GM18508 (cell line): ENCODE measurements around the gene PTPRK.
A peak's percentile ranks its signal among the peaks of the same experiment; 100 is the strongest.

Experiments used
- ATAC-seq: cut with Tn5 transposase; IDR thresholded peaks from one replicate; pipeline ENCODE4 v1.9.1; 2021; ENCODE audit warnings: moderate number of reproducible peaks; ENCODE audit not compliant: insufficient read depth, unreplicated experiment

The PTPRK gene

DNA sequence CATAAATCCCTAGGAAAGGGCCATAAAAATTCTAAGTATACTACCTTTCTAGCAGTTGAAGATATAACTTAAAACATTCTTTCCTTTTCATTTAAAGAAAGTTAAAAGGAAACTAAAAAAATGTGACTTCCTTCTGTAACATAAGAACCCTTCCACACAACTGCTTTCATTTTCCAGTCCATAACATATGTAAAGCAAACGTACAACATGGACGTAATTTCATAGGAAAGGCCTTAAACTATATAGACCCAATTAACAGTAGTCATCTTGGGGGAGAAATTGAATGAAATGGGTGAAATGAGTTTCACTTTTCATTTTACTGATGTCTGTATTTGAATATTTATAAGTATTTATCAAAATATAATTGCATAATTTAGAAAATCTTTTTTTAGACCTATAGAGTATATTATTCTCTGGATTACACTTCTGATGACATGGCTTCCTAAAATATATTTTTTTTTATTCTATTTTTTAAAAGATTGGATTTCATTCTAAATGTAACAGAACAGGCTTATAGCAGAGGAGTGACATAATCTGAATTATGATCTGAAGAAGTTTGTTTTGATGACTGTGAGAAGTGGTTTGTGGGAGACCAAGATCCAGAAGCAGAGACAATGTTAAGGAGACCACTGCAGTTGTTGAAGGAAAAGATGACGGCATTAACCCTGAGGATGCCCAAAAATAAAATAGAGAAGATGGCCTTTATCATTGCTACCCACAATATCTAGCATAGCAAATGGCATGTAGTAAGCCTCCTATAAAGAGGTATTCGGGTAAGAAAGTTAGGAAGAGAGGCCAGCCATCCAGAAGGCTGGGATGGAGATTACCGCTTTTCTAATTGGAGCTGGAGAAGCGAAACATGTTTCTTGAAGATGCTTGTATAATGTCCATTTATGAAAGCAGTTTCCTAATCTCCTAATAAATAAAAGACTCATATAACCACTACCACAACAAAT, 260.4 kb downstream of the PTPRK start:
- ATAC-seq, result peak; percentile 24

GRCh38 chr6:128259029-128259724, 261.2 kb downstream of the PTPRK start:
- ATAC-seq, result peak; percentile 96

GRCh38 chr6:128256095-128256494, 264.3 kb downstream of the PTPRK start:
- no peak for ATAC-seq

- ATAC-seq, result peak; percentile 35
Observed at GRCh38 chr6:128252341-128253176, 267.8 kb downstream of the PTPRK start.

- ATAC-seq, result no peak
Observed at GRCh38 chr6:128251445-128252340, 268.7 kb downstream of the PTPRK start.

GRCh38 chr6:128250370-128251070, 269.9 kb downstream of the PTPRK start:
- no peak for ATAC-seq

GRCh38 chr6:128249429-128249828, 271.0 kb downstream of the PTPRK start:
- no peak for ATAC-seq

GRCh38 chr6:128246472-128247260, 273.7 kb downstream of the PTPRK start:
- ATAC-seq, result no peak

- no peak for ATAC-seq
Observed at GRCh38 chr6:128244751-128245405, 275.5 kb downstream of the PTPRK start.

GRCh38 chr6:128242765-128243403, 277.5 kb downstream of the PTPRK start:
- ATAC-seq, result no peak

- ATAC-seq, result no peak
Observed at GRCh38 chr6:128241216-128241615, 279.2 kb downstream of the PTPRK start.

DNA sequence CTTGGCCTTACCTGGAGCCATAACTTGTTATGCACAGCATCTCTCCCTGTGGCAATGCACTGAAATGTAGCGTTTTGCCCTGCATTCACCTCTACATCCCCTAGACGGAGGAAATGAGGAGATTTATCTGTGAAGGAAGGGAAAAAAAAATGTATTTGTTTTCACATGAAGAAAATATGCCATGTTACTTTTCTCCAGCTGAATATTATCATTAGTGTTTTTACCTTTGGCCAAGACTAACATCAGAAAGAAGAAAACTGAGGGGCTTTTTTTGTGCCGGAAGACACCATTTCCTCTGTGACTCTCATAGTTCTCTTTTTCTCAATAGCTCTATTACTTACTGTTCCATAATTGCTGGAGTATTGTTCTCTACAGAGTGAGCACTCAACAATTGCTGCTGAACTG, 280.4 kb downstream of the PTPRK start:
- peak; percentile 46 for ATAC-seq

GRCh38 chr6:128239146-128239545, 281.3 kb downstream of the PTPRK start:
- ATAC-seq, result no peak

DNA sequence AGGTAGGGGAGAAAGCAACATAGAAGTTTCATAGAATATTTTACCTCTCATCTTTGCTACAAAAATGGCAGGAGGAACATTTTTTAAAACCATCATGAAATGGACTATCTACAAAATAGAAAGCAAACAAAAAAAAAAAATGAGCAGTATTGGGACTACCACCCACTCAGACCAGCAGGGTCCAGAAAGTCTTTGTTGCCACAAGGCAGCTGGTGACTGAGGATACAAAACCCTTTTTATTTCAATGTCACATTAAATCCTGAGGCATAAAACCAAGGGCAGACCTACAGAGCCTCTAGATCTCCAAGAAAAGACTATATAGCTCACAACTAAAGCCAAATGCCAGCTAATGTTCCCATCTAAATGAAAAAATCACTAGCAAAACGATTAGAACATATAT, 282.2 kb downstream of the PTPRK start:
- no peak for ATAC-seq

DNA sequence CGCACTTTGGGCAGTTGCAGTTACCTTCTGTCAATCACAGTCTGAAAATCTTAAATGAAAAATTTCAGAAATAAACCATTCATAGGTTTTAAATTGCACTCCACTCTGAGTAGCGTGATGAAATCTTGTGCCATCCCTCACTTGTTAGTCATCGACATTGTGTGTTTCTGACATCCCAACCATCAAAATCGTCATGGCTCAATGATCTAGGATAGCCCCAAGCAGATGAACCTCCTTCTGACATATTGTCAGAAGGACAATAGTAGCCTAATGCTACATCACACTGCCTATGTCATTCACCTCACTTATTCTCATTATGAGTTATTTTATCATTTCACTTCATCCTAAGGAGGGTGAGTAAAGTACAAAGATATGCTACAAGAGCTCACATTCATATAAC, 284.8 kb downstream of the PTPRK start:
- ATAC-seq, result no peak

GRCh38 chr6:128233531-128233930, 286.9 kb downstream of the PTPRK start:
- ATAC-seq, result no peak

GRCh38 chr6:128230267-128230989, 290.0 kb downstream of the PTPRK start:
- ATAC-seq, result no peak
